Right cardiac atrium (tissue), 5 donors: Measurements from ENCODE around the gene RAB40A. TPM values are rescaled to one million over a fixed set of nuclear protein-coding genes. Genes with fewer than 3 reads are reported as not detected.
"Not testable (repeated sequence)": the region's sequence is repeated elsewhere in the genome, so short reads cannot be mapped to it uniquely, and the experiment has no call there.

Experiments
- ATAC-seq, 2 donors: fragments of 200-7000 bp; cut with Tn5 transposase; one replicate each; pipeline versions ENCODE4 v1.8.0 to v1.9.1; 2020; ENCODE audit warnings: moderate library complexity in 2 of 2, mild to moderate bottlenecking in 1 of 2
- DNase-seq, 3 donors: peaks; one replicate each; pipeline ENCODE4 v3.0.0-alpha.2; 2020
- H3K27ac ChIP-seq: one replicate; pipeline ENCODE4 v1.5.1; 2013; ENCODE audit warnings: mild to moderate bottlenecking, low read length, control low read depth, moderate library complexity
- H3K27me3 ChIP-seq: one replicate; pipeline ENCODE4 v1.6.1; 2013; ENCODE audit not compliant: control insufficient read depth, insufficient read depth
- H3K4me1 ChIP-seq: one replicate; pipeline ENCODE4 v1.6.1; 2013; ENCODE audit warnings: low read length; ENCODE audit not compliant: control insufficient read depth, insufficient read depth
- H3K4me3 ChIP-seq: one replicate; pipeline ENCODE4 v1.5.1; 2013; ENCODE audit warnings: low read length, control low read depth
- H3K9me3 ChIP-seq: one replicate; pipeline ENCODE4 v1.6.1; 2013; ENCODE audit warnings: low read length; ENCODE audit not compliant: control insufficient read depth
- WGBS: extraction: QIAGEN DNeasy Blood & Tissue Kit; methylation state at CpG from one replicate; pipeline ENCODE4 v1.1.7; 2013; 5-methylcytosine and 5-hydroxymethylcytosine counted together
- intact Hi-C, 4 donors: fragments of 100-400 bp; cut with DNase I; formaldehyde crosslinking; loops; one replicate each; pipeline versions ENCODE4 v1.11.0 to v1.14.0; 2022 to 2023
- polyA plus RNA-seq: library from polyadenylated mRNA; stranded (reverse); fragments of 200-250 nt; gene quantifications from one replicate; pipeline ENCODE4 v1.2.3, GENCODE V29; 2013
- total RNA-seq, 4 donors: library from RNA; stranded (reverse); fragmentation: NEBNext Ultra II Directional; extraction: Animal tissue kit (Norgen Biotek cat#: 25700); gene quantifications; one replicate each; pipeline ENCODE4 v1.2.1, GENCODE V29; 2021
- donor health status: healthy with polysubstance abuse.
- donor health status: DM: no; HTN: yes; CAD: no.
- donor health status: DM: no; HTN: no; CAD: no.
- donor health status: DM: no; HTN: yes; CAD: no; lungs with severe emphysema.
- donor health status: DM: yes; HTN: yes; CAD: no.

Gene RAB40A
- total and polyA plus RNA-seq, 5 donors, result 0.23 to 0.49 (median 0.40) TPM

DNA sequence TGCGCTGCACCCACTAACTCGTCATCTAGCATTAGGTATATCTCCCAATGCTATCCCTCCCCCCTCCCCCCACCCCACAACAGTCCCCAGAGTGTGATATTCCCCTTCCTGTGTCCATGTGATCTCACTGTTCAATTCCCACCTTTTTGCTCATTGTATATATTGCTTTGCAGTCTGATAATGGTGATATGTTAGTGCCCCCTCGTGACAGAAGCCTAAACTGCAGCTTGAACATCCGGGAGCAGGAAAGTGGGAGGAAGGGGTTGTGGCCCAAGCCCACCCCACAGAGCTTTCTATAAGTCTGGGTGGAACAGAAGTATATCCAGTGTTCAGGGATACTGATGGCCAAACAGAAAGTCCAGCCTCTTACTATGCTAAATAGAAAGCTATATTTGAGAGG is 29.6 kb downstream of the RAB40A start:
- intact Hi-C loops, H3K27me3 ChIP-seq, ATAC-seq, H3K4me1 ChIP-seq, H3K4me3 ChIP-seq, DNase-seq, H3K9me3 ChIP-seq, H3K27ac ChIP-seq: not testable (repeated sequence)
- 33% methylated on average over 3 of the region's 4 CpGs for WGBS

DNA sequence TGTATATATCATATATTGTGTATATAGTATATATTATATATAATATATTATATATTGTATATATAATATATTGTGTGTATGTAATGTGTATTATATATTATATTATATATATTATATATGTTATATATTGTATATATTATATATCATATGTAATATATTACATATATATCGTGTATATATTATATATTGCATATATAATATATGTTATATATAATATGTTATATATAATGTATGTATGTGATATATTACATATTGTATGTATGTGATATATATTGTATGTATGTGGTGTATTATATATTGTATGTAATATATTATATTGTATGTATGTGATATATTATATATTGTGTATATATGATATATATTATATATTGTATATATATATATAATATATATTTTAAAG is 30.5 kb downstream of the RAB40A start:
- WGBS, result 25% methylated on average over 1 of the region's 1 CpG
- Histone ChIP-seq H3K9me3 (no peaks in the 10 kb centered on the region), H3K4me1 (no peaks in the 10 kb centered on the region), H3K27ac (no peak overlapping the region), H3K27me3 (no peaks in the 10 kb centered on the region), H3K4me3 (no peak overlapping the region)
- DNase-seq (no peak), ATAC-seq (no peak)
- intact Hi-C loops, result no loop called here

GRCh38 chrX:103488332-103488731 is 31.0 kb downstream of the RAB40A start:
- Histone ChIP-seq H3K27me3 (no peaks in the 10 kb centered on the region), H3K4me3 (no peak overlapping the region), H3K4me1 (no peaks in the 10 kb centered on the region), H3K27ac (no peak overlapping the region), H3K9me3 (no peaks in the 10 kb centered on the region)
- intact Hi-C loops, result no loop called here
- DNase-seq (no peak), ATAC-seq (no peak)
- 30% methylated on average over 4 of the region's 4 CpGs for WGBS

DNA sequence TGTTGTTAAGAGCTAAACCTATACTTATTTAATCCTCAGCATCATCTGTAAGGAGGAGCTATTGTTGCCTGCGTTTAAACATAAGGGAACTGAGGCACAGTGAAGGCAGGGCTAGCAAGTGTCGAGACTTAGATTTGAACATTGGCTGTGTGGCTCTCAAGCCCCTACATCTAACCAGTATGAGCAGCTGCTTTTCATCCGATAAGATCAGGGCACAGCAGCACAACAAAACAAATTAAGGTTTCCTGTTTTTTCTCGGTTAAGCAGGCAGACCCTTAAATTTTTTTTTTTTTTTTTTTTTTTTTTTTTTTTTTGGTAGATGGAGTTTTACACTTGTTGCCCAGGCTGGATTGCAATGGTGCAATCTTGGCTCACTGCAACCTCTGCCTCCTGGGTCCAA is 35.6 kb downstream of the RAB40A start:
- DNase-seq (no peak), ATAC-seq (no peak)
- Histone ChIP-seq H3K27me3 (no peaks in the 10 kb centered on the region), H3K4me3 (no peak overlapping the region), H3K9me3 (no peaks in the 10 kb centered on the region), H3K27ac (no peak overlapping the region), H3K4me1 (no peaks in the 10 kb centered on the region)
- 61% methylated on average over 4 of the region's 4 CpGs for WGBS
- intact Hi-C loops, result no loop called here

DNA sequence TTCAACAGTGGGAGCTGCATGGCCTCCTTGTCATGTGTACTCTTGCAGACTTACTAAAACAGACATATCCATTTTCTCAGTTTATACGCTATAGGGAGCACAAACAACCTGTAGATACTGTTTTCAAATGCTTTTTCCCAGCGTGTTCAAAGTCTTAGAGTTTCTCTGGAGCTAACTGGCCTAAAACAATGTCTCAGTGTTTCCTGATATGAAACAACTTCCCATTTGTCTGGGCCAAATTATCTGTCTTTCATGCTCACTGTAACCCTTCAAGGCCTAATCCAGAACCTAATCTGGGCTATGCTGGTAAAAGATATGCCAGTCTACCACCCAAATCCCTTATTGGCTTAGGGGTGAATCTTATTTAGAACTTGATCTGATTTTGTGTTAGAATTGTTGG is 38.8 kb downstream of the RAB40A start:
- H3K4me1 ChIP-seq, result no peaks in the 10 kb centered on the region
- ATAC-seq (no peak), DNase-seq (no peak)
- intact Hi-C loops, result no loop called here
- H3K9me3 ChIP-seq, result no peaks in the 10 kb centered on the region
- no peak overlapping the region for H3K4me3 ChIP-seq
- H3K27me3 ChIP-seq, result no peaks in the 10 kb centered on the region
- no peak overlapping the region for H3K27ac ChIP-seq
- WGBS, result 40% methylated on average over 1 of the region's 2 CpGs

GRCh38 chrX:103477496-103477895 is 41.8 kb downstream of the RAB40A start:
- ATAC-seq (no peak), DNase-seq (no peak)
- intact Hi-C loops, result no loop called here
- no peak overlapping the region for H3K4me3 ChIP-seq
- H3K27ac ChIP-seq, result no peak overlapping the region
- H3K9me3 ChIP-seq, result no peaks in the 10 kb centered on the region
- no peaks in the 10 kb centered on the region for H3K4me1 ChIP-seq
- H3K27me3 ChIP-seq, result no peaks in the 10 kb centered on the region

DNA sequence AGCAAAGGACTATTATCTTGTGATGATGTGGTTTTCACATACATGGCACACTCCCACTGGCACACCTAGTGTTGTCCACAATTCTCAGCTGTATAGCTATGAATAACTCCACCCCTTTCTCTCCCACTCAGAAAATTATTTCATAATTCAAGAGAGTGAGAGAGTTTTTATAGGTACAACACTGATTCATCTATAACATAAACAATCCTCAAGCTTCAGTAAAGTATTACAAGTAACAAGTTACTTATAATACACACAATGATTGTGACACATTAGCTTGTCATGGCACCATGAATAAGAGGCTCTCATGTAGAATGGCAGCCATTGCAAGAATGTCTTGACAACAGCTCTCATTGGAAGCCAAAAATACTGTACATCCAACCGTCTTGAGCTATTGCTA is 43.9 kb downstream of the RAB40A start:
- no peak overlapping the region for H3K4me3 ChIP-seq
- no peaks in the 10 kb centered on the region for H3K27me3 ChIP-seq
- ATAC-seq, result no peak
- no peaks in the 10 kb centered on the region for H3K4me1 ChIP-seq
- 87% methylated on average over 1 of the region's 1 CpG for WGBS
- H3K27ac ChIP-seq, result no peak overlapping the region
- no peaks in the 10 kb centered on the region for H3K9me3 ChIP-seq
- DNase-seq, result no peak
- intact Hi-C loops, result no loop called here

GRCh38 chrX:103469977-103470376 is 49.3 kb downstream of the RAB40A start:
- not testable (repeated sequence) for H3K27ac ChIP-seq, DNase-seq, H3K9me3 ChIP-seq, H3K4me3 ChIP-seq, ATAC-seq, H3K27me3 ChIP-seq, H3K4me1 ChIP-seq
- intact Hi-C loops, result loop anchor here in 1 of 4 donors (5.0 kb wide), 1 partner anchor 128 kb away; no protein-coding TSS in a partner anchor
- 75% methylated on average over 8 of the region's 8 CpGs for WGBS

DNA sequence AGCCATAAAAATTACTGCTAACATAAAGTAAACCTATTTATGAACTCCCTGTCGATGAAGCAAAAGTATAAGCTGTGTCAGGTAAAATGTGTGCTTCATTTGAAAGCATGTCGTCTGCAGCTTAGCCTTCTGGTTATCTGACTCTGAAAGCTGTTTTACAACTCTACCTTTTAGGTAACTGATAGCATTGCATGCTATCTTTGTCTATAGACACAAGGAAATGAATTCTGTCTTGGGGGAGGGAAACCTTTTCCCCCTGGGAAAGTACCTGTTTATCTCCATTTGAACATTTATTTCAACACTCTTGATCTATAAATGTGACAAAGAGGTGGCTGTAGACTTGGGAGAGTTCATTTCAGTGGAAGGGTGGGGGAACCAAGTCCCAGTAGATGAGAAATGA is 51.4 kb downstream of the RAB40A start:
- no peaks in the 10 kb centered on the region for H3K27me3 ChIP-seq
- ATAC-seq, result no peak
- H3K27ac ChIP-seq, result no peak overlapping the region
- H3K4me1 ChIP-seq, result no peaks in the 10 kb centered on the region
- DNase-seq, result no peak
- no peaks in the 10 kb centered on the region for H3K9me3 ChIP-seq
- intact Hi-C loops, result loop anchor here in 2 of 4 donors (2.0 to 5.0 kb wide), 2 partner anchors 125 to 126 kb away; no protein-coding TSS in a partner anchor
- 66% methylated on average over 2 of the region's 2 CpGs for WGBS
- H3K4me3 ChIP-seq, result no peak overlapping the region

DNA sequence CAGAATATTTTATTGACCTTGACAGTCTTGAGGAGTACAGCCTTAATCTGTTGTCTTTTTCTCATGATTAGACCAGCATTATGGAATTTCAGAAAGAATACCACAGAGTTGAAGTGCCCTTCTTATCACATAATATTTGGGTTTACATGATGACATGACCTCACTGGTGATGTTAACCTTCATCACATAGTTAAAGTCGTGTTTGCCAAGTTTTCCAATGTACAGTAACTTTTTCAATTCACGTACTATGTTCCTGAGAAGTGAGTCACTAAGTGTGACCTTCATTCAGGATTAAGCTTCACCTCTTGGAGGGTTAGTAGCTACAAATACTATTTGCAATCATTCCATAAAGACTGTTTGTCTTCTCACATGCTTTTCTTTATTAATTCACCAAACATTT is 52.1 kb downstream of the RAB40A start:
- no peak for ATAC-seq
- WGBS, result 65% methylated on average over 2 of the region's 2 CpGs

DNA sequence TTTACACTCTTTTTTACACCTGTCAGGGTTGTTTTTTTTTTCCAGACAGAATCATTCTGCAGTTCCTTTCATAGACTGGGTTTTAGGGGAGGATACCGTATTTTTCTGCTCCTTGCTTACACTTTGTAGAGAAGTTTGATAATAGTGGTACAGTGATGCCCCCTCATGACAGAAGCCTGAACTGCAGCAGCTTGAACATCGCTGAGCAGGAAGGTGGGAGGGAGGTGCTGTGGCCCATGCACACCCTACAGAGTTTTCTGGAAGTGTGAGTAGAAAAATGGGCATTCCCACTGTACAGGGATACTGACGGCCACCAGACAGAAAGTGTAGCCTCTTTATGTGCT is 54.5 kb downstream of the RAB40A start:
- peak overlapping the region; percentile 34 for H3K4me3 ChIP-seq
- WGBS, result 0% methylated on average over 3 of the region's 3 CpGs
- DNase-seq (peak; percentile 55 to 83 (median 66)), ATAC-seq (peak; percentile 90 to 93)
- H3K4me1 ChIP-seq, result no peaks in the 10 kb centered on the region
- H3K27ac ChIP-seq, result no peak overlapping the region
- H3K9me3 ChIP-seq, result no peaks in the 10 kb centered on the region
- no peaks in the 10 kb centered on the region for H3K27me3 ChIP-seq
- intact Hi-C loops, result loop anchor here in 3 of 4 donors (5.0 kb wide), 1 partner anchor 122 kb away; no protein-coding TSS in a partner anchor

More for the DNA sequence above, 52.1 kb downstream of the RAB40A start:
- Histone ChIP-seq H3K27me3 (no peaks in the 10 kb centered on the region), H3K9me3 (no peaks in the 10 kb centered on the region), H3K4me1 (no peaks in the 10 kb centered on the region), H3K27ac (no peak overlapping the region), H3K4me3 (no peak overlapping the region)
- intact Hi-C loops, result loop anchor here in 2 of 4 donors (2.0 to 5.0 kb wide), 2 partner anchors 124 to 125 kb away; no protein-coding TSS in a partner anchor
- no peak for DNase-seq
